GM23338 (cell line): Measurements from ENCODE around the gene MFSD2A. TPM values are rescaled to one million over a fixed set of nuclear protein-coding genes. Genes with fewer than 3 reads are reported as not detected.

ENCODE experiments used
- ATAC-seq: fragments of 200-7000 bp; cut with Tn5 transposase; 3 replicates; pipeline ENCODE4 v1.9.1; 2020
- DNase-seq: peaks from one replicate; pipeline ENCODE4 v3.0.0-alpha.2; 2015; ENCODE audit warnings: low spot score
- H2AFZ ChIP-seq: fragments of 200-600 bp; sonication (generic); 2 replicates; pipeline ENCODE4 v1.8.0; 2016; ENCODE audit warnings: antibody characterized with exemption, mild to moderate bottlenecking, moderate library complexity
- H3F3A ChIP-seq: fragments of 200-600 bp; sonication (generic); replicated peaks from 2 replicates; pipeline ENCODE4 v1.8.0; 2017; ENCODE audit warnings: antibody characterized with exemption, mixed run types, low read depth
- H3K27ac ChIP-seq: fragments of 200-600 bp; sonication (generic); 2 replicates; pipeline ENCODE4 v1.6.1; 2016; ENCODE audit warnings: low read depth
- H3K27me3 ChIP-seq: fragments of 200-600 bp; sonication (generic); 2 replicates; pipeline ENCODE4 v1.8.0; 2016; ENCODE audit warnings: mild to moderate bottlenecking, mixed run types, moderate library complexity; ENCODE audit not compliant: insufficient read depth
- H3K36me3 ChIP-seq: fragments of 200-600 bp; sonication (generic); 2 replicates; pipeline ENCODE4 v1.8.0; 2016; ENCODE audit warnings: mild to moderate bottlenecking; ENCODE audit not compliant: insufficient read depth
- H3K4me1 ChIP-seq: fragments of 200-600 bp; sonication (generic); 2 replicates; pipeline ENCODE4 v1.8.0; 2016; ENCODE audit warnings: mild to moderate bottlenecking, moderate library complexity; ENCODE audit not compliant: insufficient read depth
- H3K4me2 ChIP-seq: fragments of 200-600 bp; sonication (generic); 2 replicates; pipeline ENCODE4 v1.7.1; 2017; ENCODE audit warnings: mixed run types
- H3K4me3 ChIP-seq: fragments of 200-600 bp; sonication (generic); 2 replicates; pipeline ENCODE4 v1.6.1; 2016; ENCODE audit warnings: mixed run types
- H3K79me2 ChIP-seq: fragments of 200-600 bp; sonication (generic); replicated peaks from 2 replicates; pipeline ENCODE4 v1.8.0; 2017; ENCODE audit warnings: mild to moderate bottlenecking; ENCODE audit not compliant: insufficient read depth
- H3K9me2 ChIP-seq: fragments of 200-600 bp; sonication (generic); 2 replicates; pipeline ENCODE4 v1.8.0; 2017; ENCODE audit not compliant: insufficient read depth
- H4K20me1 ChIP-seq: fragments of 200-600 bp; sonication (generic); replicated peaks from 2 replicates; pipeline ENCODE4 v1.8.0; 2017; ENCODE audit warnings: mild to moderate bottlenecking; ENCODE audit not compliant: insufficient read depth
- H3K27ac Mint-ChIP-seq: 2 replicates; pipeline ENCODE4 v1.8.0; 2020; ENCODE audit warnings: inconsistent platforms, mild to moderate bottlenecking, moderate library complexity, mixed read lengths
- H3K27me3 Mint-ChIP-seq: 3 replicates; pipeline ENCODE4 v1.8.0; 2022; ENCODE audit warnings: low read depth, mild to moderate bottlenecking, moderate library complexity, mixed read lengths, inconsistent platforms; ENCODE audit not compliant: insufficient read depth, poor library complexity
- H3K36me3 Mint-ChIP-seq: 3 replicates; pipeline ENCODE4 v1.8.0; 2021; ENCODE audit warnings: low read depth, mild to moderate bottlenecking, inconsistent platforms, moderate library complexity, mixed read lengths
- H3K4me1 Mint-ChIP-seq: 3 replicates; pipeline ENCODE4 v1.8.0; 2020; ENCODE audit warnings: mild to moderate bottlenecking, inconsistent platforms, mixed read lengths
- H3K4me3 Mint-ChIP-seq: 3 replicates; pipeline ENCODE4 v1.8.0; 2021; ENCODE audit warnings: moderate library complexity, mild to moderate bottlenecking, inconsistent platforms, mixed read lengths
- H3K9me3 Mint-ChIP-seq: 3 replicates; pipeline ENCODE4 v1.8.0; 2020; ENCODE audit warnings: moderate library complexity, mild to moderate bottlenecking, inconsistent platforms, mixed read lengths
- CREB1 ChIP-seq: fragments of 250-450 bp; sonication (Bioruptor Pico); IDR thresholded peaks from 2 replicates; pipeline ENCODE4 v1.5.0; 2020; ENCODE audit warnings: low read depth, mild to moderate bottlenecking, moderate library complexity
- CTCF ChIP-seq, 2 experiments: fragments of 200-600 bp in 1 of 2; sonication (generic) in 1 of 2; conservative IDR thresholded peaks; 2 replicates each; pipeline versions ENCODE4 v1.5.1 to v1.6.1; 2016 to 2017; ENCODE audit warnings: antibody characterized with exemption in 2 of 2, low read depth in 2 of 2, mild to moderate bottlenecking in 2 of 2, moderate library complexity in 1 of 2
- EZH2 ChIP-seq: fragments of 200-600 bp; sonication (generic); IDR thresholded peaks from one replicate; pipeline ENCODE4 v1.8.0; 2017; ENCODE audit warnings: antibody characterized with exemption, mild to moderate bottlenecking, low read depth; ENCODE audit not compliant: unreplicated experiment
- EZH2phosphoT487 ChIP-seq: fragments of 200-600 bp; sonication (generic); IDR thresholded peaks from one replicate; pipeline ENCODE4 v1.8.1; 2018; ENCODE audit warnings: antibody characterized with exemption; ENCODE audit not compliant: unreplicated experiment
- JUNB ChIP-seq: IDR thresholded peaks from one replicate; pipeline ENCODE4 v1.6.1; 2016; ENCODE audit warnings: antibody characterized with exemption; ENCODE audit not compliant: unreplicated experiment
- NANOG ChIP-seq: IDR thresholded peaks from 2 replicates; pipeline ENCODE4 v1.6.1; 2016; ENCODE audit warnings: antibody characterized with exemption, borderline replicate concordance
- POLR2AphosphoS5 ChIP-seq: IDR thresholded peaks from 2 replicates; pipeline ENCODE4 v1.6.1; 2016; ENCODE audit warnings: antibody characterized with exemption, low read depth
- REST ChIP-seq: IDR thresholded peaks from one replicate; pipeline ENCODE4 v1.6.1; 2018; ENCODE audit warnings: antibody characterized with exemption; ENCODE audit not compliant: unreplicated experiment
- STAT1 ChIP-seq: IDR thresholded peaks from one replicate; pipeline ENCODE4 v1.6.1; 2016; ENCODE audit warnings: antibody characterized with exemption; ENCODE audit not compliant: unreplicated experiment
- ZNF114 ChIP-seq: fragments of 250-450 bp; sonication (Bioruptor Pico); IDR thresholded peaks from 2 replicates; pipeline ENCODE4 v1.5.0; 2020; ENCODE audit warnings: mild to moderate bottlenecking, moderate library complexity
- ZNF331 ChIP-seq: fragments of 250-450 bp; sonication (Bioruptor Pico); IDR thresholded peaks from 2 replicates; pipeline ENCODE4 v1.5.0; 2020; ENCODE audit warnings: low read depth, mild to moderate bottlenecking, moderate library complexity
- polyA plus RNA-seq: library from polyadenylated mRNA; unstranded; fragments of >200 nt; fragmentation: Nextera tagmentation; extraction: Ambion mirVana; gene quantifications from 2 replicates; pipeline ENCODE4 v1.2.1, GENCODE V29; 2016
- total RNA-seq: library from RNA; depleted of rRNA; stranded (reverse); fragments of >200 nt; shearing (Covaris generic); gene quantifications from 2 replicates; pipeline ENCODE4 v1.2.3, GENCODE V29; 2014
- TF ChIP-seq, protein P1 (sequence below): IDR thresholded peaks from 2 replicates; pipeline ENCODE4 v1.6.1; 2016; ENCODE audit warnings: antibody characterized with exemption
- TF ChIP-seq, protein P2 (sequence below): fragments of 250-450 bp; sonication (Bioruptor Pico); IDR thresholded peaks from 2 replicates; pipeline ENCODE4 v1.5.0; 2020; ENCODE audit warnings: mild to moderate bottlenecking, moderate library complexity

Gene MFSD2A
- total and polyA plus RNA-seq, 2 experiments from 2014 or later = 16.1 to 23.9 TPM

- H3K9me2 ChIP-seq = no peaks in the 10 kb centered on the region
- Mint-ChIP-seq H3K27me3 (peaks cover 16% of the 10 kb centered on the region), H3K4me3 (no peak overlapping the region), H3K9me3 (no peaks in the 10 kb centered on the region), H3K36me3 (no peaks in the 10 kb centered on the region), H3K4me1 (peaks cover 22% of the 10 kb centered on the region), H3K27ac (no peak overlapping the region)
- H3K27ac ChIP-seq = no peak overlapping the region
- no peak overlapping the region for H3K4me2 ChIP-seq
- no peaks in the 10 kb centered on the region for H3K36me3 ChIP-seq
- H2AFZ ChIP-seq = no peak overlapping the region
- H3K4me1 ChIP-seq = peaks cover 16% of the 10 kb centered on the region
- H3F3A ChIP-seq = peaks cover 15% of the 10 kb centered on the region; the same call in 1 of the 2 replicates
- H3K27me3 ChIP-seq = peaks cover 3% of the 10 kb centered on the region; the same call in 1 of the 2 replicates
- DNase-seq (no peak), ATAC-seq (no peak)
- no peak for TF ChIP-seq CTCF (conservative IDR thresholded peaks at IDR 0.05; ENCODE audit: low read depth in 2 of 2)
- TF ChIP-seq REST = no peak
- TF ChIP-seq NANOG = no peak
- no peak for TF ChIP-seq CREB1
- TF ChIP-seq JUNB = no peak
- TF ChIP-seq EZH2phosphoT487 = no peak
- TF ChIP-seq ZNF114 (CRISPR knock-in tag) = no peak
- TF ChIP-seq STAT1 = no peak
- no peak for TF ChIP-seq ZNF331 (CRISPR knock-in tag)
- no peak for TF ChIP-seq POLR2AphosphoS5
- TF ChIP-seq, protein P1, sequence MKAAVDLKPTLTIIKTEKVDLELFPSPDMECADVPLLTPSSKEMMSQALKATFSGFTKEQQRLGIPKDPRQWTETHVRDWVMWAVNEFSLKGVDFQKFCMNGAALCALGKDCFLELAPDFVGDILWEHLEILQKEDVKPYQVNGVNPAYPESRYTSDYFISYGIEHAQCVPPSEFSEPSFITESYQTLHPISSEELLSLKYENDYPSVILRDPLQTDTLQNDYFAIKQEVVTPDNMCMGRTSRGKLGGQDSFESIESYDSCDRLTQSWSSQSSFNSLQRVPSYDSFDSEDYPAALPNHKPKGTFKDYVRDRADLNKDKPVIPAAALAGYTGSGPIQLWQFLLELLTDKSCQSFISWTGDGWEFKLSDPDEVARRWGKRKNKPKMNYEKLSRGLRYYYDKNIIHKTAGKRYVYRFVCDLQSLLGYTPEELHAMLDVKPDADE = no peak
- TF ChIP-seq EZH2 = no peak
- TF ChIP-seq, protein P2, sequence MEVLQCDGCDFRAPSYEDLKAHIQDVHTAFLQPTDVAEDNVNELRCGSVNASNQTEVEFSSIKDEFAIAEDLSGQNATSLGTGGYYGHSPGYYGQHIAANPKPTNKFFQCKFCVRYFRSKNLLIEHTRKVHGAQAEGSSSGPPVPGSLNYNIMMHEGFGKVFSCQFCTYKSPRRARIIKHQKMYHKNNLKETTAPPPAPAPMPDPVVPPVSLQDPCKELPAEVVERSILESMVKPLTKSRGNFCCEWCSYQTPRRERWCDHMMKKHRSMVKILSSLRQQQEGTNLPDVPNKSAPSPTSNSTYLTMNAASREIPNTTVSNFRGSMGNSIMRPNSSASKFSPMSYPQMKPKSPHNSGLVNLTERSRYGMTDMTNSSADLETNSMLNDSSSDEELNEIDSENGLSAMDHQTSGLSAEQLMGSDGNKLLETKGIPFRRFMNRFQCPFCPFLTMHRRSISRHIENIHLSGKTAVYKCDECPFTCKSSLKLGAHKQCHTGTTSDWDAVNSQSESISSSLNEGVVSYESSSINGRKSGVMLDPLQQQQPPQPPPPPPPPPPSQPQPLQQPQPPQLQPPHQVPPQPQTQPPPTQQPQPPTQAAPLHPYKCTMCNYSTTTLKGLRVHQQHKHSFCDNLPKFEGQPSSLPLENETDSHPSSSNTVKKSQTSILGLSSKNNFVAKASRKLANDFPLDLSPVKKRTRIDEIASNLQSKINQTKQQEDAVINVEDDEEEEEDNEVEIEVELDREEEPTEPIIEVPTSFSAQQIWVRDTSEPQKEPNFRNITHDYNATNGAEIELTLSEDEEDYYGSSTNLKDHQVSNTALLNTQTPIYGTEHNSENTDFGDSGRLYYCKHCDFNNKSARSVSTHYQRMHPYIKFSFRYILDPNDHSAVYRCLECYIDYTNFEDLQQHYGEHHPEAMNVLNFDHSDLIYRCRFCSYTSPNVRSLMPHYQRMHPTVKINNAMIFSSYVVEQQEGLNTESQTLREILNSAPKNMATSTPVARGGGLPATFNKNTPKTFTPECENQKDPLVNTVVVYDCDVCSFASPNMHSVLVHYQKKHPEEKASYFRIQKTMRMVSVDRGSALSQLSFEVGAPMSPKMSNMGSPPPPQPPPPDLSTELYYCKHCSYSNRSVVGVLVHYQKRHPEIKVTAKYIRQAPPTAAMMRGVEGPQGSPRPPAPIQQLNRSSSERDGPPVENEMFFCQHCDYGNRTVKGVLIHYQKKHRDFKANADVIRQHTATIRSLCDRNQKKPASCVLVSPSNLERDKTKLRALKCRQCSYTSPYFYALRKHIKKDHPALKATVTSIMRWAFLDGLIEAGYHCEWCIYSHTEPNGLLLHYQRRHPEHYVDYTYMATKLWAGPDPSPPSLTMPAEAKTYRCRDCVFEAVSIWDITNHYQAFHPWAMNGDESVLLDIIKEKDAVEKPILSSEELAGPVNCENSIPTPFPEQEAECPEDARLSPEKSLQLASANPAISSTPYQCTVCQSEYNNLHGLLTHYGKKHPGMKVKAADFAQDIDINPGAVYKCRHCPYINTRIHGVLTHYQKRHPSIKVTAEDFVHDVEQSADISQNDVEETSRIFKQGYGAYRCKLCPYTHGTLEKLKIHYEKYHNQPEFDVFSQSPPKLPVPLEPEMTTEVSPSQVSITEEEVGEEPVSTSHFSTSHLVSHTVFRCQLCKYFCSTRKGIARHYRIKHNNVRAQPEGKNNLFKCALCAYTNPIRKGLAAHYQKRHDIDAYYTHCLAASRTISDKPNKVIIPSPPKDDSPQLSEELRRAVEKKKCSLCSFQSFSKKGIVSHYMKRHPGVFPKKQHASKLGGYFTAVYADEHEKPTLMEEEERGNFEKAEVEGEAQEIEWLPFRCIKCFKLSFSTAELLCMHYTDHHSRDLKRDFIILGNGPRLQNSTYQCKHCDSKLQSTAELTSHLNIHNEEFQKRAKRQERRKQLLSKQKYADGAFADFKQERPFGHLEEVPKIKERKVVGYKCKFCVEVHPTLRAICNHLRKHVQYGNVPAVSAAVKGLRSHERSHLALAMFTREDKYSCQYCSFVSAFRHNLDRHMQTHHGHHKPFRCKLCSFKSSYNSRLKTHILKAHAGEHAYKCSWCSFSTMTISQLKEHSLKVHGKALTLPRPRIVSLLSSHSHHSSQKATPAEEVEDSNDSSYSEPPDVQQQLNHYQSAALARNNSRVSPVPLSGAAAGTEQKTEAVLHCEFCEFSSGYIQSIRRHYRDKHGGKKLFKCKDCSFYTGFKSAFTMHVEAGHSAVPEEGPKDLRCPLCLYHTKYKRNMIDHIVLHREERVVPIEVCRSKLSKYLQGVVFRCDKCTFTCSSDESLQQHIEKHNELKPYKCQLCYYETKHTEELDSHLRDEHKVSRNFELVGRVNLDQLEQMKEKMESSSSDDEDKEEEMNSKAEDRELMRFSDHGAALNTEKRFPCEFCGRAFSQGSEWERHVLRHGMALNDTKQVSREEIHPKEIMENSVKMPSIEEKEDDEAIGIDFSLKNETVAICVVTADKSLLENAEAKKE (CRISPR knock-in tag) = no peak
- H3K79me2 ChIP-seq = no peaks in the 10 kb centered on the region
- no peaks in the 10 kb centered on the region for H4K20me1 ChIP-seq
- no peak overlapping the region for H3K4me3 ChIP-seq
Measured at GRCh38 chr1:39925721-39926342, 29.1 kb upstream of the MFSD2A start.
